Glomerular endothelial cell (primary cell): ENCODE measurements around the gene HACD2. TPM values are rescaled to one million over a fixed set of nuclear protein-coding genes. Genes with fewer than 3 reads are reported as not detected.

Source experiments
- DNase-seq: peaks from one replicate; pipeline ENCODE4 v3.0.0-alpha.2; 2011; ENCODE audit warnings: low read depth, low spot score; ENCODE audit errors: extremely low read depth
- total RNA-seq: library from RNA; depleted of rRNA; stranded (reverse); fragments of >200 nt; gene quantifications from 2 replicates; pipeline ENCODE4 v1.2.3, GENCODE V29; 2015

Gene HACD2
- 13.1 and 19.5 TPM in 2 replicates for total RNA-seq

- DNase-seq: peak; percentile 90
These were observed at the start of gene HACD2 for GRCh38 chr3:123584988-123585937. TSS of gene HACD2 (minus strand) at chr3:123585053. CDS start at chr3:123585027, 26 bp downstream.

GRCh38 chr3:123634149-123635051 lies 49.5 kb upstream of the HACD2 start:
- no peak for DNase-seq

GRCh38 chr3:123633530-123633929 lies 48.7 kb upstream of the HACD2 start:
- no peak for DNase-seq

GRCh38 chr3:123632161-123632655 lies 47.4 kb upstream of the HACD2 start:
- DNase-seq: no peak

- no peak for DNase-seq
These were observed 44.8 kb upstream of the HACD2 start for GRCh38 chr3:123629747-123630047.

- no peak for DNase-seq
These were observed 44.3 kb upstream of the HACD2 start for GRCh38 chr3:123628996-123629746.

GRCh38 chr3:123627673-123628670 lies 43.1 kb upstream of the HACD2 start:
- DNase-seq: no peak

- DNase-seq: no peak
These were observed 42.0 kb upstream of the HACD2 start for GRCh38 chr3:123626881-123627280.

GRCh38 chr3:123624302-123624701 lies 39.4 kb upstream of the HACD2 start:
- no peak for DNase-seq

- DNase-seq: no peak
These were observed 38.6 kb upstream of the HACD2 start for GRCh38 chr3:123623346-123623880.

GRCh38 chr3:123622766-123623165 lies 37.9 kb upstream of the HACD2 start:
- no peak for DNase-seq

GRCh38 chr3:123621850-123622189 lies 37.0 kb upstream of the HACD2 start:
- no peak for DNase-seq

GRCh38 chr3:123621186-123621849 lies 36.5 kb upstream of the HACD2 start:
- no peak for DNase-seq

- no peak for DNase-seq
These were observed 35.5 kb upstream of the HACD2 start for GRCh38 chr3:123620343-123620742.

- DNase-seq: no peak
These were observed 34.1 kb upstream of the HACD2 start for GRCh38 chr3:123618768-123619484.

- no peak for DNase-seq
These were observed 33.3 kb upstream of the HACD2 start for GRCh38 chr3:123618076-123618708.

GRCh38 chr3:123616593-123616992 lies 31.7 kb upstream of the HACD2 start:
- DNase-seq: no peak

GRCh38 chr3:123613543-123613942 lies 28.7 kb upstream of the HACD2 start:
- no peak for DNase-seq
